Central memory CD8-positive, alpha-beta T cell (primary cell): ENCODE results near the gene STX7.

Experiments
- ATAC-seq: fragments of 150-1000 bp; cut with Tn5 transposase; replicated peaks from 2 replicates; pipeline ENCODE4 v1.10.0; 2022; ENCODE audit warnings: mild to moderate bottlenecking, moderate FRiP score, moderate number of reproducible peaks; ENCODE audit not compliant: poor library complexity, severe bottlenecking; ENCODE audit errors: extremely low read depth
- DNase-seq, 2 donors: peaks; one replicate each; pipeline ENCODE4 v3.0.0; 2021; ENCODE audit warnings: low spot score in 2 of 2
- H3K27ac Mint-ChIP-seq: one replicate; pipeline ENCODE4 v1.8.0; 2022; ENCODE audit warnings: low read depth, mild to moderate bottlenecking, moderate library complexity, mixed read lengths
- H3K27me3 Mint-ChIP-seq: one replicate; pipeline ENCODE4 v1.8.0; 2022; ENCODE audit warnings: mixed read lengths
- H3K36me3 Mint-ChIP-seq: one replicate; pipeline ENCODE4 v1.8.0; 2022; ENCODE audit warnings: mild to moderate bottlenecking, moderate library complexity, mixed read lengths; ENCODE audit not compliant: insufficient read depth
- H3K4me1 Mint-ChIP-seq: one replicate; pipeline ENCODE4 v1.8.0; 2022; ENCODE audit warnings: mixed read lengths
- H3K4me3 Mint-ChIP-seq: one replicate; pipeline ENCODE4 v1.8.0; 2022; ENCODE audit warnings: mild to moderate bottlenecking, moderate library complexity, mixed read lengths
- H3K9me3 Mint-ChIP-seq: one replicate; pipeline ENCODE4 v1.8.0; 2022; ENCODE audit warnings: mixed read lengths

STX7 gene

DNA sequence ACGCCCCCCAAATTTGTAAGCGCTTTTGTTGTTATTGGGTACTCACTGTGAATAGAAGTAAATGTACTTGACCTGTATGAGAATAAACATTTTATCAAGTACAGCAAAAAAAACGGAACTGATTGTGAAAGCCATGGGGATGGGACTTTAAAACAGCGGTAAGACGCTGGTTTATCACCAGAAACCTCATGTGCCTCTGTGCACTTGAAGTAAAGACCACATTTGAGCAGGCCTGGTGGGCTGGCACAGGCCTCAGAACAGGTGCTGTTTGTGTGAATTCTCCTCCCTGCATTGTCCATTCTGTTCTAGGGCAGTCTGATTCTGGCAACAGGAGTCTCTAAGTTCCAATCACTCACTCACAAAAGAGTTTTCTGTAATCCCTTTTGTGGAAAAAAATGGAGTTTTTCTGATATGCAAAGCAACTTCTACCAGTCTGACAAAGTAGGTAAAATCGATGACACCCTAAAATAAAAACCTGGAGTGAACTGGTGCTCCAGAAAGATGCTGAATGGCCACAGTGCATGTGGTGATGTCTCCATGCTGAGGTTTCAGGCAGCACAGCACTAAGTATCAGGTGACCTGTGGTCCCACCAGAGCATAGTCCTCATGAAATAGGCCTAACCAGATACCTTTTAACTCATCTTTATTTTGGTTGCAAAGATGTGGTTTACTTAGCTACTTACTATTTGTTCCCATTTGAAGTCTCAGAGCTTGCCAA lies 53.9 kb downstream of the STX7 start:
- H3K4me3 Mint-ChIP-seq: no peak overlapping the region
- H3K36me3 Mint-ChIP-seq: peaks cover 46% of the 10 kb centered on the region
- H3K27ac Mint-ChIP-seq: no peak overlapping the region
- H3K27me3 Mint-ChIP-seq: no peaks in the 10 kb centered on the region
- ATAC-seq (no peak), DNase-seq (no peak)
- no peaks in the 10 kb centered on the region for H3K4me1 Mint-ChIP-seq
- H3K9me3 Mint-ChIP-seq: no peaks in the 10 kb centered on the region

DNA sequence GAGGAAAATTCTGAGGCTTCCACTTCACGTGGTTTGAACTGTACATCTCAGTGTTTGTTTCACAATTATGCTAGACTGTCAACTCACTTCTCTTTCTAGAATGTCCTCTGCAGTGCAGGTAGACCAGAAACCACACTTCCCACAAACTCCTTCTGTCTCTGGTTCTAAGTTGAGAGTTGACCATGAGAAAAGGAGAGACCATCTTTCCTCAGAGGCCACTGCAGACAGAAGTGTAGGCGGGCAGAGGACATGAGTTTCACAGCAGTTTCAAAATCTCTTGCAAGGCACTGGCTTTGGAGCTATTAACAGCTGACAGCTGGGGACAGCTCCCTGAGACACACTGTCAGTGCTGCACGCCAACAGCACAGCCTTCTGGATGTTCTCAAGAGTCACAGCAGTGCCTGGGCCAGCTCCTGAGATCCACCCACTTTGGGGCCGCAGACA lies 56.2 kb downstream of the STX7 start:
- Mint-ChIP-seq H3K27me3 (no peaks in the 10 kb centered on the region), H3K4me1 (no peaks in the 10 kb centered on the region), H3K4me3 (no peak overlapping the region), H3K9me3 (no peaks in the 10 kb centered on the region), H3K27ac (no peak overlapping the region), H3K36me3 (peaks cover 35% of the 10 kb centered on the region)
- DNase-seq (no peak), ATAC-seq (no peak)

DNA sequence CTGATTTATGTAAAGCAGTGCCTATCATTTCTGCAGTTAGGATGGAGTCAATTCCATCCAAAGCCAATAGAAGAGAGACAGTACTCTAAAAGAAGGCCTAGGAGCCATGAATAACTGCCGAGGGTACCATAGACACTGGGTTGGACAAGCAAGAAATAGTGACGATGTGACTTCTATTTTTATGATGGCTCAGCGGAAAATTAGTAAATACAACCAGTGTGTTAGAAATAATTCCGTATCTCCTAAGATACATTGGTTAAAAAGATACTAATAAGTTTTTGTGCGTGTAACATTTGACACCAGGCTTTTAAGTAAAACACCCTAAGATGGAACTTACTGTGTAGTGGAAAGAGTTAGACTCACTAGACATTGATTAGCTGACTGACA lies 66.1 kb downstream of the STX7 start:
- ATAC-seq (no peak), DNase-seq (no peak)
- H3K27ac Mint-ChIP-seq: no peak overlapping the region
- H3K4me3 Mint-ChIP-seq: no peak overlapping the region
- peaks cover 6% of the 10 kb centered on the region for H3K36me3 Mint-ChIP-seq
- H3K27me3 Mint-ChIP-seq: no peaks in the 10 kb centered on the region
- peaks cover 11% of the 10 kb centered on the region for H3K9me3 Mint-ChIP-seq
- no peaks in the 10 kb centered on the region for H3K4me1 Mint-ChIP-seq

DNA sequence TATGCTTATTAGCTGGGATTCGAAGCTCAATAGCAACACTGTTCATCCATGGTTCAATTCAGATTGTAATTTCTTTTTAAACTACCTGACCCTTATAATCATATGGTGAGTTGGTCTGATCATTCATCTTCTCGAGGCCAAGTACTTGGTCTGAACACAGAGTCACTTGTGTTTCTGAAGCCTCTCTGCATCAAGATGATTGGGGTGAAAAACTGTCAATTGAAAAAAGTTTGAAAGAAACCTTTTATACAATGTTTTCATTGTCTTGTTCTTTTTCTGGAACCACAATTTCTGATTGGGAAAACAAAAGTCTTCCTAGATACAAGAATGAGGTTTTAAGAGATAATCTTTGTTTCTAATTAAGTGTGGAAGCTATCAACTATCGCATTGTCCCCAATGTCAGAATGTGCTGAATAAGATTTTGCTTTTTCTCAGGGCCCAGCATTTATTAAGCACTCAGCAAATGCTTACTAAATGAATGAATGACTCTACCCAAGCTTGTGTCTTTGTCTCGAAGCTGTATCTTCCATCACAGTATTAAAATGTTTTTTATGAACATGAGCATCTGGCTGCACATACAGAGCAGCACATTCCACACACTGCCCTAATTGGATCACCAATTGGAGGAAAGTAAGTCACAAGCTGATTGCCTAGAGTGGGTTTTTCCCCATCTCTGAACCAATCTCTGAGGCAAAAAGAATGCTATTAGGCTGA lies 66.6 kb downstream of the STX7 start:
- H3K27me3 Mint-ChIP-seq: no peaks in the 10 kb centered on the region
- no peak overlapping the region for H3K27ac Mint-ChIP-seq
- H3K4me3 Mint-ChIP-seq: no peak overlapping the region
- H3K36me3 Mint-ChIP-seq: peaks cover 5% of the 10 kb centered on the region
- DNase-seq (no peak), ATAC-seq (no peak)
- peaks cover 15% of the 10 kb centered on the region for H3K9me3 Mint-ChIP-seq
- H3K4me1 Mint-ChIP-seq: no peaks in the 10 kb centered on the region

DNA sequence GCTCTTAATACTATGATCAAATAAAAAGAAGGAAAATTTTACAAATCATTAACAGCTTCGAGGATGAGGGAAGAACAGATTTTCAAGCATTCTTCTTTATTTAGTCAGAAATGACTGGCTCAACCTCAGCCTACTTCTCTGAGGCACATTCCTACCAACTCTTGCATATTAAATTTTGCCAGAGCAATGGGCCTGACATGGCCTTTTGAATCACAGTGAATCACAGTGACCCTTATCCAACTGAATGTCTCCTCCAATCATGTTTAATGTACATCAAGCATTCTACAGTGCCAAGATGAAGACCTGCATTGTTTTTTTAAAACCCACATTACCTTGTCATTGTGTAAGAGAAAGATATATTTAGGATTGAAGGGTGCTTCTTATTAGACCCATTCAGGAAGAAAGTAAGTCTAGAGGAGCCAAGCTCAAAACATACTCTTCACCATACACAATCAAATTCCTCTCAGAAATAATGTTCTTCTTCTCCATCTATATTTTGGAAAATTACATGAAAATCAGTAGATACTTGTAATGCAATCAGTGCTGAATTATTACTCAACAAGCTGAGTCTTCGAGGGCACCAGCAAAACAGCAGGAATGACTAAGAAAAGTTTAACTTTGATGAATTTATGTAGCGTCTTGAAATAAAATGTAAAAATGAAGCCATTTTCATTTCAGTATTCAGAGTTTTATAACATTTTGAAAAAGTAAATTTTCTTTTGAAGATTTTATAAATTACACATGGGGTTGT lies 67.5 kb downstream of the STX7 start:
- H3K4me1 Mint-ChIP-seq: no peaks in the 10 kb centered on the region
- H3K4me3 Mint-ChIP-seq: no peak overlapping the region

DNA sequence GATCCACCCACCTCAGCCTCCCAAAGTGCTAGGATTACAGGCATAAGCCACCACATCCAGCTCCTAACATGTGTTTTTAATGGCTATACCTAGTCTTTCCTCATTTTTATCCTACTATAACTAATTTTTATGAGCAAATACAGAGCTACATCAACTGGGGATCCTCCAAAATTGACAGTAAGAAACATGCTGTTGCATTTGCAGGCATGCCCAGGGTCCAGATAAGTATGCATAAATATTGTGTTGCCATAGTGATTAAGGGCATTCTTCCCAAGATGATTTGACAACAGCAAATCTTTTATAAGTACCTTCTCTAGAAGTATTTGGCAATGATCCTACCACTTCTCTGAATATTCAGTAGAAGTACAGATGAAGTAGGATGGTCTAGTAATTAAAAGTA lies 69.7 kb downstream of the STX7 start:
- no peaks in the 10 kb centered on the region for H3K4me1 Mint-ChIP-seq
- no peak overlapping the region for H3K27ac Mint-ChIP-seq
- DNase-seq: no peak

More for the DNA sequence above, 67.5 kb downstream of the STX7 start:
- Mint-ChIP-seq H3K27me3 (no peaks in the 10 kb centered on the region), H3K27ac (no peak overlapping the region), H3K36me3 (no peaks in the 10 kb centered on the region), H3K9me3 (peaks cover 15% of the 10 kb centered on the region)
- DNase-seq: no peak
- ATAC-seq: no peak

DNA sequence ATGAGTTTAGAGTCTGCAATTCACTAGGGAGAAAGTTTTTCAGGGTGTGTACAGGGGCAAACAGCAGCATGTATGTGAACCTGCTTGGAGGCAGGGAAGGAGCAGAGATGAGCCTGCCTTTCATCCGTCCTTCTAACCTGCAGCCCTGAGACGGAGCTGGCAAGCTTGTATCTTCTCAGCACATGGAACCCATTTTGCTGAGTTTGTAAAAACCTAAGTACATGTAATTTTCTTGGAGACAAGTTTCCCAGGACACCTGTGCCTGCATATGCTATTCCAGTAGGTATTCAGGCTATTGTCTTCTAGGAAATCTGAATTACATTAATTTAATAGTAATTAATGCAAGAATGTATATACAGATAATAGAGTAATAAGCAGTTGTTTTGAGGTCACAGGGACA lies 82.8 kb downstream of the STX7 start:
- no peak overlapping the region for H3K27ac Mint-ChIP-seq
- H3K27me3 Mint-ChIP-seq: peaks cover 74% of the 10 kb centered on the region
- ATAC-seq: no peak
- H3K36me3 Mint-ChIP-seq: no peaks in the 10 kb centered on the region
- no peak for DNase-seq
- peaks cover 5% of the 10 kb centered on the region for H3K9me3 Mint-ChIP-seq
- no peak overlapping the region for H3K4me3 Mint-ChIP-seq
- H3K4me1 Mint-ChIP-seq: no peaks in the 10 kb centered on the region

More for the DNA sequence above, 69.7 kb downstream of the STX7 start:
- Mint-ChIP-seq H3K36me3 (no peaks in the 10 kb centered on the region), H3K27me3 (no peaks in the 10 kb centered on the region), H3K4me3 (no peak overlapping the region), H3K9me3 (peaks cover 22% of the 10 kb centered on the region)
- ATAC-seq: no peak

DNA sequence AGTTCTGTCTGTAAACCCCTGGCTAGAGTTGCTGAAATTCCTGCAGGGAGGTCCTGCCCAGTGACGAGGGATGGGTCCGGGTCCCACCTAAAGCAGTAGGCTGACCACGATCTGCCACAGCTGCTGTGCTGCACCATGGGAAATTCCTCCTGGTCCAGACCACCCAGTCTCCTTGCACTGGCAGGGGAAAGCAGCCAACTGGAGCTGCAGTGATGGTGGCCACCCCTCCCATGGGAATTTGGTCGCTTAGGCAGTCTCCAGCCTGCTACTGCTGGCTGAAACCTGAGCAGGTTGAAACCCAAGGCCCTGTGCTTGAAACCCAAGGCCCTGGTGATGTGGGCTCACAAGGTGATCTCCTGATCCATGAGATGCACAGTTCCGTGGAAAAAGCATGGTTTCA lies 87.7 kb downstream of the STX7 start:
- H3K4me1 Mint-ChIP-seq: no peaks in the 10 kb centered on the region
- ATAC-seq: no peak
- no peak overlapping the region for H3K27ac Mint-ChIP-seq
- H3K27me3 Mint-ChIP-seq: peaks cover 74% of the 10 kb centered on the region
- no peak for DNase-seq
- H3K9me3 Mint-ChIP-seq: no peaks in the 10 kb centered on the region
- no peaks in the 10 kb centered on the region for H3K36me3 Mint-ChIP-seq
- no peak overlapping the region for H3K4me3 Mint-ChIP-seq

DNA sequence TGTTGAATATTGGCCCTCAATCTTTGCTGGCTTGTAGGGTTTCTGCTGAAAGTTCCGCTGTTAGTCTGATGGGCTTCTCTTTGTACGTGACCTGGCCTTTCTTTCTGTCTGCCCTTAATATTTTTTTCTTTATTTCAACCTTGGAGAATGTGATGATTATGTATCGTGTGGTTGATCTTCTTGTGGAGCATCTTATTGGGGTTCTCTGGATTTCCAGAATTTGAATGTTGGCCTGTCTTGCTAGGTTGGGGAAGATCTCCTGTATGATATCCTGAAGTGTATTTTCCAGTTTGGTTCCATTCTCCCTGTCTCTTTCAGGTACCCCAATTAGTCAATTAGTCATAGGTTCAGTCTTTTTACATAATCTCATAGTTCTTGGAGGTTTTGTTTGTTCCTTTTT lies 89.1 kb downstream of the STX7 start:
- Mint-ChIP-seq H3K27me3 (peaks cover 79% of the 10 kb centered on the region), H3K4me1 (no peaks in the 10 kb centered on the region), H3K4me3 (no peak overlapping the region), H3K9me3 (no peaks in the 10 kb centered on the region), H3K36me3 (no peaks in the 10 kb centered on the region), H3K27ac (no peak overlapping the region)
- DNase-seq (no peak), ATAC-seq (no peak)

DNA sequence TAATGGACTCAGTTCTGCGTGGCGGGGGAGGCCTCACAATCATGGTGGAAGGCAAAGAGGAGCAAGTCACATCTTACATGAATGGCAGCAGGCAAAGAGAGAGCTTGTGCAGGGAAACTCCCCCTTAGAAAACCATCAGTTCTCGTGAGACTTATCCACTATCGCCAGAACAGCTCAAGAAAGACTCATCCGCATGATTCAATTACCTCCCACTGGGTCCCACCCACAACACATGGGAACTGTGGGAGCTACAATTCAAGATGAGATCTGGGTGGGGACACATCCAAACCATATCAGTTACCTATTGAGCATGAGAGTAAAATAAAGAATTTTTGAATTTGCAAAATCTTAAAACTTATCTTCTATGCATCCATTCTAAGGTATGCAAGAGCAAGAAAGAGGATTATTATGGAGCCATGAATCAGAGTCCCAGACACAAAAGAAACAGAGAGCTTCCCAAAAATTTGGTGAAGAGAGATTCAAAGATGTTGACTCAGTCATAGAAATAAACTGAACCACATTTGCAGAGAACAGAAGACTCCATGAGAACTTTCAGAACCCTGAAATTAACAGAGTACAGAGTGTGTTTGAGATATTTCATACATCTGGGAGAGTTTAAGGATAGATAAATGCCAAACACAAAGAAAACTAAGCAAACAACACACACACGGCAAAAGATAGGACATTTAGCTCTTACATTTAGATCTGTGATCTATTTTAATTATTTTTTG lies 94.5 kb downstream of the STX7 start:
- Mint-ChIP-seq H3K36me3 (no peaks in the 10 kb centered on the region), H3K4me1 (no peaks in the 10 kb centered on the region), H3K4me3 (no peak overlapping the region), H3K27me3 (peaks cover 72% of the 10 kb centered on the region), H3K9me3 (no peaks in the 10 kb centered on the region), H3K27ac (no peak overlapping the region)
- DNase-seq: no peak
- no peak for ATAC-seq

DNA sequence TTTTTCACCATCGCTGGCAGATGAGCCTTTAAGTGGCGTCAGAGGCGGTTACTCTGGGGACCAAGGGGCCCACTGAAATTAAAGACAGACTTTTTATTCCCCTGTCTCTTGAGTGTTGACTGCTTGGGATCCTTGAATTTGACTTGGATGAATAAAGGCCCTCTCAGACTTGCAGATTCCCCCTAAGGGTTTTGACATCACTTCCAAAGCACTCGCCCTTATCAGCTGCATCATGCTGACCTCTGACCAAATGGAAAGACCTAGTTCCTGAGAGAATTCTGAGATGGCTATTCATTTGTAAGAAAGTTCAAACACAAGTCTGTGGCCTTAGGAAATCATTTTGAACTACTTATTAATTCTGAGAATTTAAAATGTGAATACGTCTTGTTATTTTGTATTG lies 98.2 kb downstream of the STX7 start:
- no peaks in the 10 kb centered on the region for H3K4me1 Mint-ChIP-seq
- DNase-seq: no peak
- no peak overlapping the region for H3K27ac Mint-ChIP-seq
- H3K9me3 Mint-ChIP-seq: no peaks in the 10 kb centered on the region
- peaks cover 75% of the 10 kb centered on the region for H3K27me3 Mint-ChIP-seq
- ATAC-seq: no peak
- H3K4me3 Mint-ChIP-seq: no peak overlapping the region
- H3K36me3 Mint-ChIP-seq: no peaks in the 10 kb centered on the region

DNA sequence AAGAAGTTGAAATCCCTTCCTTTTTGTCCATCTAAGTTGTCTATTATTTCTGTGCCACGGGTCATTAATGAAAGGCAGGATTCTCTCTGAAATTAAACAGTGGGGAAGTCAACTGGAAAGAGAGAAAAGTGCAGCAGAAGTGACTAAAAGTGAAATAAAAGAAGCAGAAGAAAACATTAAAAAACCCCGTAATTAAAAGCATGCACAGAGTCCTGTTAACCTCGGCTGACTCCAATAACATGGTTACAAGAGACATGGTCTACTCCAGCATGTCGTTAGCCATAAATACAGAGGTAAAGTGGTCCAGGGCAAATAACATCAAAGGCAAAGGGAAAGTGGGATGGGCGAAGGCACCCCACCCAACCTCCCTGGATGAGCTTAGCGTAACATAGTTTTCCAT lies 98.6 kb downstream of the STX7 start:
- DNase-seq: no peak
- Mint-ChIP-seq H3K27me3 (peaks cover 70% of the 10 kb centered on the region), H3K4me1 (no peaks in the 10 kb centered on the region), H3K4me3 (no peak overlapping the region), H3K9me3 (no peaks in the 10 kb centered on the region), H3K36me3 (no peaks in the 10 kb centered on the region), H3K27ac (no peak overlapping the region)
- ATAC-seq: no peak
